Stimulated activated CD4-positive, alpha-beta T cell treated with anti-CD3 and anti-CD28 coated beads, Interleukin-1b, Interleukin-23, amount 100 ng/mL, for 48 hours (primary cell): ENCODE data around the gene KRTAP10-8.
A peak's percentile ranks its signal among the peaks of the same experiment; 100 is the strongest.
"Not testable (repeated sequence)": the region's sequence is repeated elsewhere in the genome, so short reads cannot be mapped to it uniquely, and the experiment has no call there.

Experiments used
- DNase-seq: peaks from one replicate; pipeline ENCODE4 v3.0.0-alpha.2; 2020

KRTAP10-8 gene

GRCh38 chr21:44579833-44580144 is 32.1 kb upstream of the KRTAP10-8 start:
- no peak for DNase-seq

GRCh38 chr21:44580231-44580821 is 31.6 kb upstream of the KRTAP10-8 start, which contains the start of gene KRTAP10-5:
KRTAP10-5 (minus strand) TSS chr21:44580604; CDS start chr21:44580578, 26 bp downstream.
- DNase-seq: not testable (repeated sequence)

GRCh38 chr21:44581158-44581557 is 30.7 kb upstream of the KRTAP10-8 start:
- DNase-seq: no peak

GRCh38 chr21:44582055-44582454 is 29.8 kb upstream of the KRTAP10-8 start:
- no peak for DNase-seq

- DNase-seq: no peak
These were observed 28.6 kb upstream of the KRTAP10-8 start for GRCh38 chr21:44583089-44583799.

- peak; percentile 45 for DNase-seq
These were observed 28.1 kb upstream of the KRTAP10-8 start for GRCh38 chr21:44583800-44584147.

GRCh38 chr21:44585892-44586291 is 26.0 kb upstream of the KRTAP10-8 start:
- DNase-seq: no peak

- no peak for DNase-seq
These were observed 22.8 kb upstream of the KRTAP10-8 start for GRCh38 chr21:44589094-44589493.

- DNase-seq: no peak
These were observed 22.1 kb upstream of the KRTAP10-8 start for GRCh38 chr21:44589586-44590305.

GRCh38 chr21:44590311-44590721 is 21.6 kb upstream of the KRTAP10-8 start:
- DNase-seq: no peak

GRCh38 chr21:44590897-44591800 is 20.7 kb upstream of the KRTAP10-8 start:
- DNase-seq: not testable (repeated sequence)

GRCh38 chr21:44591801-44592130 is 20.1 kb upstream of the KRTAP10-8 start:
- not testable (repeated sequence) for DNase-seq

GRCh38 chr21:44592446-44593311 is 19.2 kb upstream of the KRTAP10-8 start, which contains the start of gene KRTAP10-6:
KRTAP10-6 (minus strand) TSS chr21:44592505; CDS start chr21:44592484, 21 bp downstream.
- no peak for DNase-seq

- DNase-seq: no peak
These were observed 18.1 kb upstream of the KRTAP10-8 start for GRCh38 chr21:44593598-44594405.

GRCh38 chr21:44594406-44594916 is 17.4 kb upstream of the KRTAP10-8 start:
- DNase-seq: no peak

GRCh38 chr21:44595524-44595923 is 16.4 kb upstream of the KRTAP10-8 start:
- DNase-seq: no peak

- no peak for DNase-seq
These were observed 15.7 kb upstream of the KRTAP10-8 start for GRCh38 chr21:44596068-44596725.

- DNase-seq: no peak
These were observed 13.8 kb upstream of the KRTAP10-8 start for GRCh38 chr21:44598061-44598460.

- DNase-seq: no peak
These were observed 12.4 kb upstream of the KRTAP10-8 start for GRCh38 chr21:44599264-44600029.
